Measurements from ENCODE around the gene TEX19.

TEX19 gene

GRCh38 chr17:82388223-82388921 is 29.3 kb downstream of the TEX19 start:
- DNase-seq (ENCODE audit: low spot score), result no peak

DNA sequence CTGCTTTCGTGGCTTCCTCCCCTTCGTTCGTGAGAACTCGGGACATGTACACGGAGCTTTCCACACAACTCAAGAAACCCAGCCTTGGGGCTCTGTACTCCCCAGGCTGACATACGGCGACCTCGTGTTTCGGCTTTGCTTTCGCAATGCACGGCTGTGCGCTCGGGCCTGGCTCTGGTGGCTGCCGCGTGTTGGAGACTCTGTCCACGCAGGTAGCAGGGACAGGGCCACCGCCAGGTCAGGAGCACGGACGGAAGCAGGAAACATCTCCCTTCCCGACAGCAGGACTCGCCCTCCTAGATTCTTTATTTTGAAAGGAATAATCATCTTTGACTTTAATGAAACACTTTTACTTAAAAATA is 29.9 kb downstream of the TEX19 start:
- DNase-seq (ENCODE audit: low spot score), result no peak

DNA sequence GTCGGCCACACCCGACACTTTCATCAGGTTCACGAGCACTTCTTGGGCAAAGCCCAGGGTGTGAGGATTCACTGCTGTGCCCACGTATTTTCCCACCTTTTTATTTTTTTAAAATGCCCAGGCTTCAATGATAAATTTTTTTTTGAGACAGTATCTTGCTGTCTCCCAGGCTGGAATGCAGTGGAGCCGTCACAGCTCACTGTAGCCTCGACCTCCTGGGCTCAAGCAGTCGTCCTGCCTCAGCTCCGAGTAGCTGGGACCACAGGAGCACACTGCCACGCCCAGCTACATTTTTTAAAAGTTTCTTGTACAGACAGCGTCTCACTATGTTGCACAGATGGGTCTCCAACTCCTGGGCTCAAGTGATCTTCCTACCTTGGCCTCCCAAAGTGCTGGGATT is 30.3 kb downstream of the TEX19 start:
- no peak for DNase-seq (ENCODE audit: low spot score)

- no peak for DNase-seq (ENCODE audit: low spot score)
These were observed 31.2 kb downstream of the TEX19 start for GRCh38 chr17:82390015-82390859.

DNA sequence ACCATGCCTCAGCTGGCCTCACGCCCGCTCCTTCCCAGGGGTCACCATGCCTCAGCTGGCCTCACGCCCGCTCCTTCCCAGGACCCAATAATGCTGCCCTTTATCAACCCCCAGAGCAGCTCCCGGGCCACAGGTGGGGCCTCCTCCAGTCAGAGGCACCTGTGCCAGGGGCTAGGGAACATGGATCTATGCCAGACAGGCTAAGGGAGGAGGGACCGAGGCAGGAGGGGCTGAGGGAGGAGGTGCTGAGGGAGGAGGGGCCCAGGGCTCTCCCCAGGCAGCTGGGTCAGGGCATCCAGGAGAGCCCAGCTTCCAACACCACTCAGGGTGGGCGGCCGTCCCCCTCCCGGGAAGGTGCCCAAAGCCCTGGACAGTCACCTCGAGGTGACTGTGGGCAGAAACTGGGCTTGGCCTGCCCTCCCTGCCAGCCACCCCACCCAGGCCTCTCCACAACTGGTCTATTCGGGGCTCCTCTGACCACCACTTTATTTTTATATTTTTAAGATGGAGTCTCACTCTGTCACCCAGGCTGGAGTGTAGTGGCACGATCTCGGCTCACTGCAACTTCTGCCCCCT is 31.9 kb downstream of the TEX19 start:
- no peak for DNase-seq (ENCODE audit: low spot score)

- no peak for DNase-seq (ENCODE audit: low spot score)
These were observed 32.5 kb downstream of the TEX19 start for GRCh38 chr17:82391496-82392066.

DNA sequence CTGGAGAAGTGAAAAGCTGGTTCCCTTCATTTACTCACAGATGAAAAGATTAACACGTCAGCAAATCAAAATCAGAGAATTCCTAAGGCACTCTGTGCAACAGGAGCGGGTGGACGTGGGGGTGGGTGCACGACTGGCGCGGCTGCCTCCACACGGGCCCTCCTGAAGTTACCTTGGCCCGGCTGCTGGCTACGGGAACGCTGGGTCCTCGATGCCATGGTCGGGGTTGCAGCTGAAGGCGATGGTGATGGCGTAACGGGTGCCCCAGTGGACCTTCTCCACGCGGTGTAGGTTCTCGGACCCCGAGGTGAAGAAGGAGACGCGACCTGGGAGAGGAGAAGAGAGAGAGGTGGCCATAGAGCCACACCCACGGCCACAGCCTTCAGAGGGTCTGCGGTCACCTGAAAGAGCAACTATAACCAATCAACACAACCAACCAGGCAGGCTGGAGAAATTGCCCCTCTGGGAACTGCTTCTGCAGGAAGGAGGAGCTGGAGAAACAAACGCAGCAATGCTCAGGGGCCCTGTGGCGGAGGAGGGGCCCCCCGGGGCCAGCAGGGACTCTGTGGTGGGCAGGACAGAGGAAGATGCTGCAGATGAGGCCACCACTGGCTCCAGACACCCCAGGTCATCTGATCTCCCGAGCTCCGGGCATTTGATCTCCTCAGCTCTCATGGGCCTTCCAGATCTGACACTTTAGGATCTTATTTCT is 33.3 kb downstream of the TEX19 start:
- DNase-seq (ENCODE audit: low spot score), result no peak

- DNase-seq (ENCODE audit: low spot score), result no peak
These were observed 33.9 kb downstream of the TEX19 start for GRCh38 chr17:82392941-82393340.

DNA sequence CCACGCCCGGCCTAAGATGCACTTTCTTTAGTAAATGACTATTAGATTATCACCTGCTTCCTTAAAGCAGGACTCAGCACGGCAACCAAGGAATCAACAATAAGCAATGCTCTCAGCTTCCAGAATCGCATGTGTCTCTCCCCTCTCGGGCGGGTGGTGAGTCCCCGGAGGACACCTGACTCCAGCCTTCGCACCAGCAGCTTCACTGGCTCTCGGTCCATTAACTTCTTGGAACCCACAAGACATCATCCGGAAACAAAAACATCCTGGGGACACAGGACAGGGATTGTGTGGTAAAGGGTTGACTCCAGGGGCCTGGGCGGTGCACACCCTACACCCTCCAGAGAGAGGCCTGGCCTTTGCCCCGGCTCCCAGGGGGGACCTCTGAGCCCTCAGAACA is 35.2 kb downstream of the TEX19 start:
- DNase-seq (ENCODE audit: low spot score), result no peak

DNA sequence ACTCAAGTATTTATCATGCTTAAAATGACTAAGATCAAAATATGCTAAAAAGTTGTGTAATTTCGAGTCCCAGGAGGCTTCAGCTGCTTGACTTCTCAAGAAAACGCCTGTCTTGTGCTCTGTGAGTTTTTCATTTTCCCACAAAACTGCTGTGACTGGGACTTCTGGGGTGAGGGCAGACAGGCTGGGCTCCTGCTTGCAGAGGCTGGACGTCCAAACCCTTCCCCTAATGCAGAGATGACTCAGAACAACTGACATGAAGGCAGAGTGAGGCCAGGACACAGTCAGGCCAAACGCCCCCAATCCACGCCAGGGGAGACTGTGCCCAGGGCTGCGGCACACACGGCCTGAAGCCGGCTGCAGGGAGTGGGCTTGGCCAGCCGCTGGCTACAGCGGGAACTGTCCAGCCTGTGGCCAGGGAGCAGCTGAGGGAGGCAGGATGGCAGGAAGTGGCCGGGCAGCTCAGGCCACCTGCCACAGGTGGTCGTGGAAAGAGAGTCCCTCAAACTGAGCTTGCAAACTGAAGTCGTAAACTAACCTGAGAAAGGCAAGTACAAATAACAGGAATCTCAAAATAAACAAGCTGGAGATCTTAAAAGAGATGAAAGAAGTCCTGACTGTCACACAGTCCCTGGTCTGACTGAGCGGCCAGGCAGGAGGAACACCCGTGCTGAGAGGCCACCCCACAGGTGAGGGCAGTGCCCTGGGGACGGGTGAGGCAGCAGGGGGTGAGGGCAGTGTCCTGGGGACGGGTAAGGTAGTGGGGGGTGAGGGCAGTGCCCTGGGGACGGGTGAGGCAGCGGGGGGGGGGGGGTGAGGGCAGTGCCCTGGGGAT is 37.8 kb downstream of the TEX19 start:
- no peak for DNase-seq (ENCODE audit: low spot score)

- no peak for DNase-seq (ENCODE audit: low spot score)
These were observed 38.6 kb downstream of the TEX19 start for GRCh38 chr17:82397449-82398335.

DNA sequence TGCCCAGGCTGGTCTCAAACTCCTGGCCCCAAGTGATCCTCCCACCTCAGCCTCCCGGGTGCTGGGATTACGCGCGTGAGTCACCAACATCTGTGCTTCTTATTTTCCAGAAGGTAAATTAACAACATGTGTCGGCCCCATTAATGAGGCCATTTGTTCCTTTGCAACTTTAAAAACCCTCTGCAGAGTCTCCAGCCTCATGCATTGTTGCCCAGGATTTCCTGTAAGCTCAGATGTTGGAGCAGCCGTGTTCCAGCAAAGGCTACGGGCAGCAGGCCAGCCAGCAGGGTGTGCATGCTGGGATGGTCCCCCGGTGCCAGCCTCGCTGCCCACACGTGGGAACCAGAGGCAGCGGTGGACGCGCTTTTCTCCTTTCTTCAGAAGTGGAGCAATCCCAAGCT is 40.0 kb downstream of the TEX19 start:
- no peak for DNase-seq (ENCODE audit: low spot score)

DNA sequence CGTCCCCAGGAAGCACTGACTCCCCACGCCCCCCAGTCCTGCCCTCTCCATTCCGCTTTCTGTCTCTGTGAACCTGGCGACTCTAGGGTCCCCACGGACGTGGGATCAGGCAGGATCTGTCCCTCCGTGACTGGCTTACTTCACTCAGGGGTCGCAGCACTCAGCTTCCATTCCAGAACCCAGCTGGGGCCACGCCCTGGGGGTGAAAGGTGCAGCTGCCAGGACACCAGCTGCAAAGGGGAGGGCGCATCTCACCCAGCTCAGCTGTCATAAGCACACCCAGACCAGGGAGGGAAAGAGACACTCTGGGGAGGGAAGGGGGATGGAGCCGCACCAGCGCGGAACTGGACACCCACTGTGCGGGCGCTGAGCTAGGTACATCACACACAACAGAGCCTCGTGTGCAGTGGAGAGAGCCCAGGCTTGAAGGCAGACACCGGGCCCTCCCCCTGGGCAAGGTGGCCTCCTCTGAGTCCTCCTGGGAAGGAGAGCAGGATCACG is 40.6 kb downstream of the TEX19 start:
- no peak for DNase-seq (ENCODE audit: low spot score)

GRCh38 chr17:82400206-82400605 is 41.2 kb downstream of the TEX19 start:
- no peak for DNase-seq (ENCODE audit: low spot score)

DNA sequence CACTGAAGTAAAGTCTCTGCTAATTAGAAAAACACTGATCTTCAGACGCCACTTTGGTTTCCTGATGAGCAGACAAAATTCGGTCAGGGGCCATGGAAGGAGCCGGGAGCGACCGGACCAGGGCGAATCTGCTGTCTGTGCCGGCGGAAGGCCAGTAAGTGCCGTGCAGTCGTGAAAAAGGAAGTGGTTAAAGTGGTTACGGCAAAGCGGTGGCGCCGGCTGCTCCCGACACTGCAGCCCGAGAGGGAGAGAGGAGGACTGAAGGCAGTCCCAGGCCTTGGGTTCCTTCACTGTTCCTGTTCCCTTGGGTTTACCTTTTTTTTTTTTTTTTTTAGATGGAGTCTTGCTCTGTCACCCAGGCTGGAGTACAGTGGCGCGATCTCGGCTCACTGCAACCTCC is 41.8 kb downstream of the TEX19 start:
- DNase-seq (ENCODE audit: low spot score), result no peak

GRCh38 chr17:82402865-82403264 is 43.8 kb downstream of the TEX19 start:
- DNase-seq (ENCODE audit: low spot score), result no peak

- DNase-seq (ENCODE audit: low spot score), result no peak
These were observed 44.9 kb downstream of the TEX19 start for GRCh38 chr17:82403662-82404660.

GRCh38 chr17:82405051-82405450 is 46.0 kb downstream of the TEX19 start:
- no peak for DNase-seq (ENCODE audit: low spot score)
